NCI-H524 (cell line): ENCODE results near the gene NTNG1.
"Not testable (repeated sequence)": the region's sequence is repeated elsewhere in the genome, so short reads cannot be mapped to it uniquely, and the experiment has no call there.

Source experiments
- DNase-seq, 2 experiments: peaks; one replicate each; lab custom pipeline; 2025; lab: John Stamatoyannopoulos, UW

The NTNG1 gene

DNA sequence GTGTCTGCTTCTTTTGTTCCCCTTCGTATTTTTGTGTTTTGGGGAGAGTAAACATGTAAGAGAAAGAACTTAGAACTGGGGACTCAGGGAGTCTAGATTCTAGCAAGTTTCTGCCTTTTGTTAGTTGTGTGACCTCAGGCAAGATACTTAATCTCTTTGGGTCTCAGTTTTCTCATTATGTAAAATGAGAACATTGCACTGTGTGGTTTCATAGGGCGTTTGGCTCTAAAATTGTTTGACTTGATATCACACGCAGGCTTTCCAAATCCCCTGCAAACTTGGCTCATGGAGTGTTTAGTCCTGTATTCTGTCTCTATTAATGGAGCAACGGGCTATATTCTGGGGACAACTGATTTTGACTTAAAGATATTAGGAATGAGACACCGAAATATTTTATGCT is 57.7 kb downstream of the NTNG1 start:
- no peak for DNase-seq

- no peak for DNase-seq
These were observed 59.8 kb downstream of the NTNG1 start for GRCh38 chr1:107200631-107201030.

GRCh38 chr1:107202007-107202406 is 61.2 kb downstream of the NTNG1 start:
- DNase-seq, result no peak

DNA sequence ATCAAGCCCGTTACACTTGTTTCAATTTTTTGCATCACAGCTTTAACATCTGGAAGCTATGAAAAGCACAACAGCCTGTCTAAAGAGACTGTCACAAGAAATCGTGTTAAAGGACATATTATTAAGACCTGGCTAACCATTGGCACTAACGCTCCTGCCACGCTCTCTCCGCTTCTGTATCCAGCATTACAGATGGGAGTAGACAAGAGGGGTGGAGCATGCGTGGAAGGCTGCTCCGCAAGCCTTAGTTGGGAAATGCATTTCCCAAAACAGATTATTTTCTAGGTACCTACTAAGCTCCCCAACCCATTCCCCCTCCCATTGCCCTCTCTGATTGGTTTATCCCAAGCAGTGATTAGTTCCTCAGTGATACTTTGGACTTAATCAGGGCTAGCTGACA is 72.4 kb downstream of the NTNG1 start:
- DNase-seq, result no peak

GRCh38 chr1:107220036-107220435 is 79.2 kb downstream of the NTNG1 start:
- no peak for DNase-seq

DNA sequence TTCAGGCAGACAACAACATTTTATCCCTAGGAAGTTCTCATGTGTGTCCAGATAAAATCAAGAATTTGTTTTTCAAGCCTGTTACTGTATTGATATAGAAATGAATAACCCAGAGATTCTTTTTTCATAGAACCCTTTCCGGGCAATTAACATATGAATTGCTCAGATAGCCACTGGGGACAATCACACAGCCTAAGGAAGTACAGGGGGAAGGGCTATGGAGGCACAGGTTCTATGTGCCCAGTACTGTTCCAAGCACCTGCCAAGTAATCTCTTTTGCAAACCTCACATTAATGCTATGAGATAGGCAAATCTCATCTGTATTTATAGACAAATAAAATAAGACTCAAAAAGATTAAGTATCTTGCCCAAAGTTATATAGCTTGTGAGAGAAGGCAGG is 84.9 kb downstream of the NTNG1 start:
- DNase-seq, result no peak

DNA sequence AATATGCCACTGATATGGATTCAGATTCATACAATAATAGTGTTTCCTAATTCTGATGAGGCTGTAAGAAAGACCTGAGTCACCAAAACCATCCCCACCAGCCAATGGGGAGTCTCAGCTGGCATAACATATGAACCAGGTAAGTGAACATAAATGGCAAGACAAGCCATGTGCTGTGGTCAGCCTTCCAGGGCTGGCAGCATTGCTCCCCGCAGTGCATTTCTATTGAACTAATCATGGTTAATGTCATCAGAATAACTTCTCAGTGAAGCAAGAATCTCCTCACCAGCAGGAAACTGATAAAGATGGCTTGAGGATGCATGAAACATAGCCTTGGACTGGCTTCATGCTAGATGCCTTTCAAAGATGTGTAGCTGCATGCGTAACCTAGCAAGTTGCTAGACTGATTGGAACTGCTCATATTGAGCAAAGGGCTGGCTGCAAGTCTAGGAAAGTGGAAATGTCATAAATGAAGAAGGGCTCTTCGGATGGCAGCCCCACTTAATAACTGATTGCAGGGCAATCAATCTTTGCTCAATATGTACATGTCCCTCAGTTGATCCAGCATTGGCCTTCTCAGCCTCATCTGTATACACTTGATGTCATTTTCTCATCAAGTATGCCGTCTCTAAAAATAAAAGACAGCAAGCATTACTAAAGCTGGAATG is 88.0 kb downstream of the NTNG1 start:
- DNase-seq, result no peak

DNA sequence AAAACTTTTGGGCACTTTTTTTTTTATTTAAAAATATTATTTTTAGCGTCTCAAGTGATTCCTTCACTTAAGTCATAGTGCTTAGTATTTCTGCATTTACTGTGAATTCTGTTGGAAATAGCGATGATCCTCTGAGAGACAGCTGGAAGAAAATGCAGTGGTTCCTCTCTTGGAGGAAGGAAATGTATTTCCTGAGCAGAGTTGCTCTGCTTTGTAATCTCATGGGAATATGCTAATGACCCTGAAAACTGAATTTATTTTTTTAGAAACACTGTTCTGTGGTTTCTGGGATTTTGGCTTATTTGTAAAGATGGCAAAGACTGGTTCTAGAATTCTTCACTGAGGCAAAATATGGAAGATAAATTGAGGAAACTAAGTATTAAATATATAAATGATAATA is 88.9 kb downstream of the NTNG1 start:
- DNase-seq, result no peak

GRCh38 chr1:107230121-107230520 is 89.3 kb downstream of the NTNG1 start:
- no peak for DNase-seq

DNA sequence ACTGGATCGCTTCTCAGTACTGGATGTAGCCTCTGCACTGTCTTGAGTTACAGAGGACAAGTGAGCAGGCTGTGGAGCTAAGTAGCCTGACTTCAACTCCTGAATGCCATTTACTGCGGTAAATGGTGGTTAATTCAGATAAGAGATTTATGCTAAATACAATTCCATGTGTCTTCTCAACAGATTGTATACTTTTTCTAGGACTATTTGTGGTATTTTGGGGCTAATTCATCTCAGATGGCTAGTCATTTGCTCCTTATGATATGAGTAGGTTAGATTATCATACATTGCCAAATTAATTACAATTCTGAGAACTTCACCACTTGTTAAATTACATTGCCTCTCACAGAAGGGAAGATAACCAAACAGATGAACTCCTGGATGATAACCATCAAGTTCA is 90.5 kb downstream of the NTNG1 start:
- DNase-seq, result no peak

GRCh38 chr1:107232426-107232825 is 91.6 kb downstream of the NTNG1 start:
- no peak for DNase-seq

DNA sequence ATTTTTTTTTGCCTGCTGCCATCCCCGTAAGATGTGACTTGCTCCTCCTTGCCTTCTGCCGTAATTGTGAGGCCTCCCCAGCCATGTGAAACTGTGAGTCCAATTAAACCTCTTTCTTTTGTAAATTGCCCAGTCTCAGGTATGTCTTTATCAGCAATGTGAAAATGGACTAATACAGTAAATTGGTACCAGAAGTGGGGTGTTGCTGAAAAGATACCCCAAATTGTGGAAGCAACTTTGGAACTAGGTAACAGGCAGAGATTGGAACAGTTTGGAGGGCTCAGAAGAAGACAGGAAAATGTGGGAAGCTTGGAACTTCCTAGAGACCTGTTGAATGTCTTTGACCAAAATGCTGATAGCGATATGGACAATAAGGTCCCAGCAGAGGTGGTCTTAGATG is 95.9 kb downstream of the NTNG1 start:
- not testable (repeated sequence) for DNase-seq

GRCh38 chr1:107243461-107243860 is 102.6 kb downstream of the NTNG1 start:
- no peak for DNase-seq

DNA sequence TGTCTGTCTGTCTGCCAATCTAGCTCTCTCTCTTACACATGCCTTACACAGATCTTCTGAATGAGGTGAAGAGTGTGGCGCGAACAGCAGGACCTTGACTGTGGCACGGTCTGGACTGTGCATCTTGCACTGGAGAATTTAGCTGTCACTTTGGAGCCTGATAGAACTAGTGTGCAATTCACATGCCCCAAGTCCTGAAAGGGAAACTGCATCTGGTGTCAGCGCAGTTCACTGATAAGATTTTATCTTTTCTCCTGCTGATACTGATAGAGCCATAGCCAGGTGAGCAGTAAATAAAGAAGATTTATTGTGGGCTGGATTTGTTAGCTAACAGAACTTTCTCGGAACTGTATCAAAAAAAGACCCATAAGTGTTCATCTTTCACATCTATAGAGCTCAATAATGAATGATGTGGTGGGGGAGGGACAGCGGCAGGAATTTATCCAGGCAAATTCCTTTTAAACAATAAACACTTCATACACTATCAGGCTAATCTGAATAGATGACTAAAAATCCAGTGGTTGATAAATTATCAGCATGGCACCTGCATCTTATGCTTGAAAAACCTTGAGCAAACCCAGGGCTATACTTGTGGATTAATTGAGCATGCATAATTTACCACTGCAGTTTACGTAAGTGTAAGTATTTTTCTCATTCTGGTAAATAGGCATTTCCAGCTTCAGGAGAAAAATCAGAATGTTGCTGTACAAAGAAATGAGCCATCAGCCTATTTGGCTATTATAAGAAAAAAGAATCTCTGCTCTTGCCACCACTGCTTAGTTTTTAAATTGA is 104.1 kb downstream of the NTNG1 start:
- DNase-seq, result no peak

- DNase-seq, result no peak
These were observed 106.0 kb downstream of the NTNG1 start for GRCh38 chr1:107246775-107247345.

GRCh38 chr1:107247679-107248078 is 106.8 kb downstream of the NTNG1 start:
- no peak for DNase-seq

GRCh38 chr1:107250169-107250568 is 109.3 kb downstream of the NTNG1 start:
- no peak for DNase-seq

DNA sequence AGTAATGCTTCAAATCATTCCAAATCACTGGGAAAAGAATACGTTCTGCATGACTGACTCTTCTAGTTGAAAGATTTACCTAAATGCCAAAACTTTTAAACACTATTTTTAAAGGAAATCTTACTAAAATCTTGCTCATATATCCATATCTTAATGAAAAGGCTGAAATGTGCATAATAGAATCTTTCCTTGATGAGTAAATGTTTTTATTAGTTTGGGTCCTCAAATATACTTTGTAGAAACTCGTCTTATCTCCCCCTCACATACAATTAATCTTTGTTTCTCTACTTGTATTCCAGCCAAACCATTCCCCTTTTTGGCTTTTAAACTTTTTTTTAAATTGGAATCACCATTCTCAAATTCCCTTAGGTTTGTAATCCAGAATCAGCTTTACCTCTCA is 110.2 kb downstream of the NTNG1 start:
- DNase-seq, result no peak

GRCh38 chr1:107251839-107252238 is 111.0 kb downstream of the NTNG1 start:
- no peak for DNase-seq

- no peak for DNase-seq
These were observed 111.4 kb downstream of the NTNG1 start for GRCh38 chr1:107252271-107252670.

- peak in 1 of 2 experiments; percentile 9 for DNase-seq
These were observed 113.5 kb downstream of the NTNG1 start for GRCh38 chr1:107254306-107254705.

DNA sequence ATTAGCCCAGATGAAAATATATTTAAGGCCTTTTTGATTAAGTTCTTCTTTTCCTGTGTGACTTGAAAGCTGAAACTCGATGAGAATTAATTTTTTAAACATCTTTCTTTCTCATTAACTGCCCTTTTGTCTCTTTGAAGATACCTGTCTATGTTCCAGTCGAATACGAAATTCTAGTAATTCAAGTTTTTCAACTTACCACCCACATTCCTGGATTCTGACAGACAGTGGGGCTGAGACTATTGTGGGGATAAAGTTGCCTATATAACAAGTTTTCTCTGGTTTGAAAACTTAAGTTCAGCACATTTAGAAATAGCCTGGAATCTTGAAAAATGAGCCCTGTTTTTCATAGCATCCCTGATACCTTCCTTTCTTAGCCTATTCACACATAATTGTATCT is 114.6 kb downstream of the NTNG1 start:
- DNase-seq, result no peak
